DOHH2 (cell line): Measurements from ENCODE around the gene GATD1.

Experiments
- H3F3A ChIP-seq: fragments of 200-600 bp; sonication (generic), shearing (Covaris generic); 2 replicates; pipeline ENCODE4 v1.6.0; 2016; ENCODE audit warnings: antibody characterized with exemption, mild to moderate bottlenecking; ENCODE audit not compliant: control insufficient read depth, insufficient read depth
- H3K27ac ChIP-seq: fragments of 200-600 bp; sonication (generic); 2 replicates; pipeline ENCODE4 v1.5.1; 2014; ENCODE audit warnings: low read depth, mild to moderate bottlenecking, low read length, moderate library complexity
- H3K27me3 ChIP-seq: fragments of 200-600 bp; sonication (generic); 2 replicates; pipeline ENCODE4 v1.6.1; 2014; ENCODE audit warnings: mild to moderate bottlenecking, low read length, mixed read lengths; ENCODE audit not compliant: control insufficient read depth
- H3K36me3 ChIP-seq: fragments of 200-600 bp; sonication (generic); 2 replicates; pipeline ENCODE4 v1.6.1; 2014; ENCODE audit warnings: mild to moderate bottlenecking, low read length, moderate library complexity, mixed read lengths; ENCODE audit not compliant: control insufficient read depth
- H3K4me1 ChIP-seq: fragments of 200-600 bp; sonication (generic); 2 replicates; pipeline ENCODE4 v1.6.1; 2014; ENCODE audit warnings: mild to moderate bottlenecking, low read length, mixed read lengths; ENCODE audit not compliant: control insufficient read depth
- H3K4me2 ChIP-seq: fragments of 200-600 bp; sonication (generic); 2 replicates; pipeline ENCODE4 v1.6.0; 2014; ENCODE audit warnings: mild to moderate bottlenecking, low read length, moderate library complexity
- H3K4me3 ChIP-seq: fragments of 200-600 bp; sonication (generic); 2 replicates; pipeline ENCODE4 v1.5.1; 2014; ENCODE audit warnings: mild to moderate bottlenecking, low read length, mixed read lengths
- H3K79me2 ChIP-seq: fragments of 200-600 bp; sonication (generic); 2 replicates; pipeline ENCODE4 v1.6.1; 2014; ENCODE audit warnings: mild to moderate bottlenecking, low read length, mixed read lengths; ENCODE audit not compliant: control insufficient read depth
- H3K9me2 ChIP-seq: fragments of 200-600 bp; sonication (generic); replicated peaks from 2 replicates; pipeline ENCODE4 v1.6.1; 2014; ENCODE audit warnings: mild to moderate bottlenecking, low read length, mixed read lengths; ENCODE audit not compliant: control insufficient read depth
- H3K9me3 ChIP-seq: fragments of 200-600 bp; sonication (generic); 2 replicates; pipeline ENCODE4 v1.6.1; 2014; ENCODE audit warnings: antibody characterized with exemption, low read length, mixed read lengths; ENCODE audit not compliant: control insufficient read depth, insufficient read depth
- H4K20me1 ChIP-seq: fragments of 200-600 bp; sonication (generic); 2 replicates; pipeline ENCODE4 v1.6.0; 2014; ENCODE audit warnings: low read depth, mild to moderate bottlenecking, antibody characterized with exemption, low read length, moderate library complexity; ENCODE audit not compliant: control insufficient read depth, insufficient read depth
- CTCF ChIP-seq: fragments of 200-600 bp; sonication (generic); IDR thresholded peaks from one replicate; pipeline ENCODE4 v1.5.1; 2014; ENCODE audit warnings: antibody characterized with exemption, mild to moderate bottlenecking, low read depth, low read length; ENCODE audit not compliant: poor library complexity, severe bottlenecking
- EZH2phosphoT487 ChIP-seq: fragments of 200-600 bp; sonication (generic); IDR thresholded peaks from 2 replicates; pipeline ENCODE4 v1.6.1; 2017; ENCODE audit warnings: borderline replicate concordance, mild to moderate bottlenecking, antibody characterized with exemption, low read length, moderate library complexity, mixed read lengths

The GATD1 gene

GRCh38 chr11:727859-728748 is 49.2 kb downstream of the GATD1 start:
- Histone ChIP-seq H4K20me1 (peaks cover under 1% of the 10 kb centered on the region; the same call in 1 of the 2 replicates), H3K36me3 (no peaks in the 10 kb centered on the region), H3F3A (peaks cover 6% of the 10 kb centered on the region; the same call in 1 of the 2 replicates), H3K79me2 (no peaks in the 10 kb centered on the region), H3K4me3 (no peak overlapping the region), H3K27ac (no peak overlapping the region), H3K27me3 (peaks cover 25% of the 10 kb centered on the region), H3K9me3 (no peaks in the 10 kb centered on the region), H3K4me2 (no peak overlapping the region), H3K4me1 (peaks cover 20% of the 10 kb centered on the region), H3K9me2 (no peaks in the 10 kb centered on the region)
- TF ChIP-seq CTCF = peak; percentile 98
- TF ChIP-seq EZH2phosphoT487 = no peak

- Histone ChIP-seq H3K4me1 (peaks cover 25% of the 10 kb centered on the region), H3K4me3 (no peak overlapping the region), H3K9me2 (no peaks in the 10 kb centered on the region), H3K27ac (no peak overlapping the region), H3K9me3 (no peaks in the 10 kb centered on the region), H4K20me1 (peaks cover 2% of the 10 kb centered on the region; the same call in 1 of the 2 replicates), H3K36me3 (no peaks in the 10 kb centered on the region), H3K79me2 (no peaks in the 10 kb centered on the region), H3K4me2 (no peak overlapping the region; the same call in 1 of the 2 replicates), H3F3A (peaks cover 6% of the 10 kb centered on the region; the same call in 1 of the 2 replicates), H3K27me3 (peaks cover 27% of the 10 kb centered on the region)
- TF ChIP-seq CTCF (no peak), EZH2phosphoT487 (no peak)
Measured at GRCh38 chr11:727281-727701, 50.0 kb downstream of the GATD1 start.

- Histone ChIP-seq H3K9me2 (no peaks in the 10 kb centered on the region), H3K79me2 (no peaks in the 10 kb centered on the region), H3K27ac (no peak overlapping the region), H3K4me2 (peak overlapping the region; percentile 74), H3F3A (peaks cover 6% of the 10 kb centered on the region; the same call in 1 of the 2 replicates), H4K20me1 (peaks cover 2% of the 10 kb centered on the region; the same call in 1 of the 2 replicates), H3K9me3 (no peaks in the 10 kb centered on the region), H3K4me1 (peaks cover 32% of the 10 kb centered on the region), H3K36me3 (no peaks in the 10 kb centered on the region), H3K4me3 (peak overlapping the region; percentile 61), H3K27me3 (peaks cover 33% of the 10 kb centered on the region)
- TF ChIP-seq CTCF (no peak), EZH2phosphoT487 (no peak)
Measured at GRCh38 chr11:726278-727220, 50.7 kb downstream of the GATD1 start.
